ENCODE results near the gene MYH7. TPM values are rescaled to one million over a fixed set of nuclear protein-coding genes. Genes with fewer than 3 reads are reported as not detected.
"Not testable (repeated sequence)": the region's sequence is repeated elsewhere in the genome, so short reads cannot be mapped to it uniquely, and the experiment has no call there.

MYH7 gene
- total RNA-seq, 1 donor from 2014 or later: not detected

- Histone ChIP-seq H3K4me2 (ENCODE audit: low read length) (no peak overlapping the region), H3K27me3 (ENCODE audit: insufficient read depth, low read length) (no peaks in the 10 kb centered on the region), H4K20me1 (ENCODE audit: insufficient read depth, low read length) (no peaks in the 10 kb centered on the region), H3K27ac (ENCODE audit: low read depth, low read length) (no peak overlapping the region), H2AFZ (ENCODE audit: low read depth, low read length) (no peak overlapping the region), H3K9me3 (ENCODE audit: insufficient read depth, low read depth, low read length) (no peaks in the 10 kb centered on the region), H3K4me3 (ENCODE audit: insufficient read depth, low read depth, low read length) (no peak overlapping the region), H3K9ac (ENCODE audit: low read length) (no peak overlapping the region), H3K36me3 (ENCODE audit: insufficient read depth, low read length) (no peaks in the 10 kb centered on the region), H3K79me2 (ENCODE audit: insufficient read depth, low read length) (no peaks in the 10 kb centered on the region), H3K4me1 (ENCODE audit: insufficient read depth, low read length) (no peaks in the 10 kb centered on the region)
- Mint-ChIP-seq H3K9me3 (ENCODE audit: unreplicated experiment) (peaks cover 6% of the 10 kb centered on the region), H3K4me3 (ENCODE audit: unreplicated experiment) (no peak overlapping the region), H3K4me1 (ENCODE audit: low read depth, unreplicated experiment) (no peaks in the 10 kb centered on the region), H3K27me3 (ENCODE audit: low read depth, unreplicated experiment) (peaks cover 61% of the 10 kb centered on the region), H3K36me3 (ENCODE audit: low read depth, unreplicated experiment) (peaks cover 2% of the 10 kb centered on the region), H3K27ac (ENCODE audit: unreplicated experiment) (no peak overlapping the region)
- TF ChIP-seq EZH2 (IDR thresholded peaks at IDR 0.05; ENCODE audit: insufficient read depth, low read length) (no peak), CTCF (IDR thresholded peaks at IDR 0.05; ENCODE audit: insufficient read depth, low read depth, low read length) (no peak)
- FAIRE-seq: no peak
- DNase-seq (ENCODE audit: low read depth): no peak
These were observed 17.4 kb downstream of the MYH7 start for GRCh38 chr14:23418021-23418420.

GRCh38 chr14:23417269-23417668 is 18.2 kb downstream of the MYH7 start:
- not testable (repeated sequence) for H3K4me3 ChIP-seq (ENCODE audit: insufficient read depth, low read depth, low read length); H3K9me3 ChIP-seq (ENCODE audit: insufficient read depth, low read depth, low read length); H3K27ac ChIP-seq (ENCODE audit: low read depth, low read length); H3K27ac Mint-ChIP-seq (ENCODE audit: unreplicated experiment); H3K4me2 ChIP-seq (ENCODE audit: low read length); H4K20me1 ChIP-seq (ENCODE audit: insufficient read depth, low read length); H3K4me1 Mint-ChIP-seq (ENCODE audit: low read depth, unreplicated experiment); H3K36me3 ChIP-seq (ENCODE audit: insufficient read depth, low read length); H3K4me3 Mint-ChIP-seq (ENCODE audit: unreplicated experiment); H3K27me3 ChIP-seq (ENCODE audit: insufficient read depth, low read length); H3K79me2 ChIP-seq (ENCODE audit: insufficient read depth, low read length); FAIRE-seq; H3K9ac ChIP-seq (ENCODE audit: low read length); H2AFZ ChIP-seq (ENCODE audit: low read depth, low read length); H3K36me3 Mint-ChIP-seq (ENCODE audit: low read depth, unreplicated experiment); H3K4me1 ChIP-seq (ENCODE audit: insufficient read depth, low read length); H3K9me3 Mint-ChIP-seq (ENCODE audit: unreplicated experiment); DNase-seq (ENCODE audit: low read depth)
- H3K27me3 Mint-ChIP-seq (ENCODE audit: low read depth, unreplicated experiment): peaks cover 65% of the 10 kb centered on the region

GRCh38 chr14:23416801-23417200 is 18.7 kb downstream of the MYH7 start:
- H3K4me2 ChIP-seq (ENCODE audit: low read length): no peak overlapping the region
- H3K27me3 ChIP-seq (ENCODE audit: insufficient read depth, low read length): no peaks in the 10 kb centered on the region
- no peaks in the 10 kb centered on the region for H4K20me1 ChIP-seq (ENCODE audit: insufficient read depth, low read length)
- H2AFZ ChIP-seq (ENCODE audit: low read depth, low read length): no peak overlapping the region
- DNase-seq (ENCODE audit: low read depth): no peak
- no peaks in the 10 kb centered on the region for H3K4me1 ChIP-seq (ENCODE audit: insufficient read depth, low read length)
- no peak overlapping the region for H3K4me3 Mint-ChIP-seq (ENCODE audit: unreplicated experiment)
- H3K9me3 ChIP-seq (ENCODE audit: insufficient read depth, low read depth, low read length): no peaks in the 10 kb centered on the region
- H3K9me3 Mint-ChIP-seq (ENCODE audit: unreplicated experiment): peaks cover 6% of the 10 kb centered on the region
- no peak overlapping the region for H3K4me3 ChIP-seq (ENCODE audit: insufficient read depth, low read depth, low read length)
- no peak for FAIRE-seq
- H3K27ac Mint-ChIP-seq (ENCODE audit: unreplicated experiment): no peak overlapping the region
- peaks cover 65% of the 10 kb centered on the region for H3K27me3 Mint-ChIP-seq (ENCODE audit: low read depth, unreplicated experiment)
- H3K36me3 ChIP-seq (ENCODE audit: insufficient read depth, low read length): no peaks in the 10 kb centered on the region
- H3K4me1 Mint-ChIP-seq (ENCODE audit: low read depth, unreplicated experiment): no peaks in the 10 kb centered on the region
- H3K36me3 Mint-ChIP-seq (ENCODE audit: low read depth, unreplicated experiment): peaks cover 2% of the 10 kb centered on the region
- no peaks in the 10 kb centered on the region for H3K79me2 ChIP-seq (ENCODE audit: insufficient read depth, low read length)
- no peak overlapping the region for H3K27ac ChIP-seq (ENCODE audit: low read depth, low read length)
- no peak overlapping the region for H3K9ac ChIP-seq (ENCODE audit: low read length)
- TF ChIP-seq EZH2 (IDR thresholded peaks at IDR 0.05; ENCODE audit: insufficient read depth, low read length) (no peak), CTCF (IDR thresholded peaks at IDR 0.05; ENCODE audit: insufficient read depth, low read depth, low read length) (no peak)

All from astrocyte (in vitro differentiated cells and primary cell).